A549 (cell line): ENCODE measurements around the gene AOAH.

Experiments
- CTCF ChIP-seq: fragments of >200 bp; sonication (Bioruptor Twin); formaldehyde crosslinking; IDR thresholded peaks from 3 replicates; pipeline ENCODE4 v1.5.1; 2016
- POLR2AphosphoS2 ChIP-seq: conservative IDR thresholded peaks from 2 replicates; pipeline ENCODE4 v1.6.1; 2012; ENCODE audit warnings: low read length, improper control_type of control experiment, inconsistent platforms

GRCh38 chr7:36507475-36508440 lies 216.5 kb downstream of the AOAH start:
- TF ChIP-seq CTCF (no peak), POLR2AphosphoS2 (no peak)
